ENCODE data around the gene HIVEP3. TPM values are rescaled to one million over a fixed set of nuclear protein-coding genes. Genes with fewer than 3 reads are reported as not detected.

The HIVEP3 gene
- total RNA-seq, 1 donor: 1.8 TPM

GRCh38 chr1:41621791-41622190 lies 296.9 kb downstream of the HIVEP3 start:
- Histone ChIP-seq H3K9me3 (ENCODE audit: low read depth, low read length) (no peaks in the 10 kb centered on the region), H3K27ac (ENCODE audit: low read depth, low read length) (peak overlapping the region; percentile 79), H3K36me3 (ENCODE audit: insufficient read depth, low read length) (no peaks in the 10 kb centered on the region), H3K79me2 (ENCODE audit: insufficient read depth, low read length) (peaks cover 28% of the 10 kb centered on the region), H3K4me1 (ENCODE audit: insufficient read depth, low read length) (peaks cover 43% of the 10 kb centered on the region), H4K20me1 (ENCODE audit: insufficient read depth, low read length) (no peaks in the 10 kb centered on the region), H2AFZ (ENCODE audit: low read length) (no peak overlapping the region), H3K4me3 (ENCODE audit: insufficient read depth, low read length) (no peak overlapping the region), H3K27me3 (ENCODE audit: insufficient read depth, low read length) (no peaks in the 10 kb centered on the region), H3K4me2 (ENCODE audit: insufficient read depth, low read length) (no peak overlapping the region)
- no peak for TF ChIP-seq CTCF (IDR thresholded peaks at IDR 0.05; ENCODE audit: extremely low read depth, low read depth, low read length)
- DNase-seq (ENCODE audit: insufficient read length, low spot score, missing footprints): peak; percentile 36

- H3K9me3 ChIP-seq (ENCODE audit: low read depth, low read length): no peaks in the 10 kb centered on the region
- H3K27me3 ChIP-seq (ENCODE audit: insufficient read depth, low read length): no peaks in the 10 kb centered on the region
- H3K4me2 ChIP-seq (ENCODE audit: insufficient read depth, low read length): no peak overlapping the region
- H2AFZ ChIP-seq (ENCODE audit: low read length): no peak overlapping the region
- no peak for TF ChIP-seq CTCF (IDR thresholded peaks at IDR 0.05; ENCODE audit: extremely low read depth, low read depth, low read length)
- no peaks in the 10 kb centered on the region for H4K20me1 ChIP-seq (ENCODE audit: insufficient read depth, low read length)
- peaks cover 24% of the 10 kb centered on the region for H3K79me2 ChIP-seq (ENCODE audit: insufficient read depth, low read length)
- H3K4me3 ChIP-seq (ENCODE audit: insufficient read depth, low read length): no peak overlapping the region
- no peaks in the 10 kb centered on the region for H3K36me3 ChIP-seq (ENCODE audit: insufficient read depth, low read length)
- DNase-seq (ENCODE audit: insufficient read length, low spot score, missing footprints): no peak
- H3K27ac ChIP-seq (ENCODE audit: low read depth, low read length): no peak overlapping the region
- H3K4me1 ChIP-seq (ENCODE audit: insufficient read depth, low read length): peaks cover 38% of the 10 kb centered on the region
Measured at GRCh38 chr1:41621256-41621655, 297.5 kb downstream of the HIVEP3 start.

- no peak overlapping the region for H3K4me2 ChIP-seq (ENCODE audit: insufficient read depth, low read length)
- H3K4me3 ChIP-seq (ENCODE audit: insufficient read depth, low read length): no peak overlapping the region
- no peaks in the 10 kb centered on the region for H3K9me3 ChIP-seq (ENCODE audit: low read depth, low read length)
- TF ChIP-seq CTCF (IDR thresholded peaks at IDR 0.05; ENCODE audit: extremely low read depth, low read depth, low read length): no peak
- peaks cover 33% of the 10 kb centered on the region for H3K4me1 ChIP-seq (ENCODE audit: insufficient read depth, low read length)
- no peaks in the 10 kb centered on the region for H4K20me1 ChIP-seq (ENCODE audit: insufficient read depth, low read length)
- H3K27me3 ChIP-seq (ENCODE audit: insufficient read depth, low read length): no peaks in the 10 kb centered on the region
- H3K36me3 ChIP-seq (ENCODE audit: insufficient read depth, low read length): no peaks in the 10 kb centered on the region
- H2AFZ ChIP-seq (ENCODE audit: low read length): no peak overlapping the region
- H3K27ac ChIP-seq (ENCODE audit: low read depth, low read length): no peak overlapping the region
- peaks cover 25% of the 10 kb centered on the region for H3K79me2 ChIP-seq (ENCODE audit: insufficient read depth, low read length)
- no peak for DNase-seq (ENCODE audit: insufficient read length, low spot score, missing footprints)
Measured at GRCh38 chr1:41620365-41621169, 298.2 kb downstream of the HIVEP3 start.

- Histone ChIP-seq H4K20me1 (ENCODE audit: insufficient read depth, low read length) (no peaks in the 10 kb centered on the region), H3K4me1 (ENCODE audit: insufficient read depth, low read length) (peaks cover 33% of the 10 kb centered on the region), H3K79me2 (ENCODE audit: insufficient read depth, low read length) (peaks cover 25% of the 10 kb centered on the region), H2AFZ (ENCODE audit: low read length) (no peak overlapping the region), H3K4me3 (ENCODE audit: insufficient read depth, low read length) (no peak overlapping the region), H3K27me3 (ENCODE audit: insufficient read depth, low read length) (no peaks in the 10 kb centered on the region), H3K27ac (ENCODE audit: low read depth, low read length) (no peak overlapping the region), H3K36me3 (ENCODE audit: insufficient read depth, low read length) (no peaks in the 10 kb centered on the region), H3K4me2 (ENCODE audit: insufficient read depth, low read length) (no peak overlapping the region), H3K9me3 (ENCODE audit: low read depth, low read length) (no peaks in the 10 kb centered on the region)
- DNase-seq (ENCODE audit: insufficient read length, low spot score, missing footprints): no peak
- TF ChIP-seq CTCF (IDR thresholded peaks at IDR 0.05; ENCODE audit: extremely low read depth, low read depth, low read length): no peak
Measured at GRCh38 chr1:41619511-41620364, 299.0 kb downstream of the HIVEP3 start.

All from osteoblast (primary cell).